ENCODE data around the gene FADS6.

DNA sequence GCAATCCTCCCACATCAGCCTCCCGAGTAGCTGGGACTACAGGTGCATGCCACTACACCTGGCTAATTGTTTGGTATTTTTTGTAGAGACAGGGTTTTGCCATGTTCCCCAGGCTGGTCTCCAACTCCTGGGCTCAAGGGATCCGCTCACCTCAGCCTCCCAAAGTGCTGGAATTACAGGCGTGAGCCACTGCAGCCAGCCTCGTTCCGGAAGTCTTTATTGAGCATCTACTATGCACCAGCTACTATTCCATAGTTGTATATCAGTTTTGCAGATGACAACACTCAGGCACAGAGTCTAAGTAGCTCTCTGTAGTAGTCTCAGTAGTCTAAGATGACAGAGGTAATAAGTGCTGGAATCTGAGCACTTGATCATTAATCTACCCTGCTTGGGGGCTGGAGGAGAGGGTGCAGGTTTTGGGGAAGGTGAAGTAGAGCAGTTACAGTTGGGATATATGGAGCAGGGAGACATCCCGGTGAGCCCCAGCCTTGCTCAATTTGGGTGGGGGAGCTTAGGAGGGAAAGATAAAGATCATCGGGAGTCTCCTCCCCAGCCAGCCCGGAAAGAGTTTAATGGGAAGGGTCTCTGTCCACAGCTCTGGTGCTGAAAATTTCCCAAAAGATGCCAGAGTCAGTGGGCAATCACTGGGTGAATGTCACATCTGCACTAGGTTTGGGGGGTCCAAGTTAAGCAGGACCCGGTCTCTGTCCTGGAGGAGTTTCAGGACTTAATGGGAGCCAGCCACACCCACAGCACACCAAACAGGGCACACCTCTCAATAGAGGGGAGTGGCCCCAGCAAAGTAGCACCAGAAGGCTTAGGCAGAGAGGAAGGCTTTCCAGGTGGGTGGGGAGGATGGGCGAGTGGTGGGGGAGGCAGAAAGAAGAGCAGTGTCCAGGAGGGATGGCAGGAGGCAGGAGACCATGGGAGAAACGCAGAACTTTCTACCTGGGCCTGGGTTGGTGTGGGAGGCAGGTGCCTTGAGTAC lies 43.9 kb upstream of the FADS6 start:
- no peak for TF ChIP-seq POLR2A (IDR thresholded peaks at IDR 0.05)
- TF ChIP-seq, protein P1, sequence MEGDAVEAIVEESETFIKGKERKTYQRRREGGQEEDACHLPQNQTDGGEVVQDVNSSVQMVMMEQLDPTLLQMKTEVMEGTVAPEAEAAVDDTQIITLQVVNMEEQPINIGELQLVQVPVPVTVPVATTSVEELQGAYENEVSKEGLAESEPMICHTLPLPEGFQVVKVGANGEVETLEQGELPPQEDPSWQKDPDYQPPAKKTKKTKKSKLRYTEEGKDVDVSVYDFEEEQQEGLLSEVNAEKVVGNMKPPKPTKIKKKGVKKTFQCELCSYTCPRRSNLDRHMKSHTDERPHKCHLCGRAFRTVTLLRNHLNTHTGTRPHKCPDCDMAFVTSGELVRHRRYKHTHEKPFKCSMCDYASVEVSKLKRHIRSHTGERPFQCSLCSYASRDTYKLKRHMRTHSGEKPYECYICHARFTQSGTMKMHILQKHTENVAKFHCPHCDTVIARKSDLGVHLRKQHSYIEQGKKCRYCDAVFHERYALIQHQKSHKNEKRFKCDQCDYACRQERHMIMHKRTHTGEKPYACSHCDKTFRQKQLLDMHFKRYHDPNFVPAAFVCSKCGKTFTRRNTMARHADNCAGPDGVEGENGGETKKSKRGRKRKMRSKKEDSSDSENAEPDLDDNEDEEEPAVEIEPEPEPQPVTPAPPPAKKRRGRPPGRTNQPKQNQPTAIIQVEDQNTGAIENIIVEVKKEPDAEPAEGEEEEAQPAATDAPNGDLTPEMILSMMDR (IDR thresholded peaks at IDR 0.05 in 4 of 5, conservative IDR thresholded peaks at IDR 0.05 in 1 of 5) = no peak

Measured in gastrocnemius medialis (tissue), 4 donors.